IMR-90 (cell line): ENCODE measurements around the gene TCERG1L. TPM values are rescaled to one million over a fixed set of nuclear protein-coding genes. Genes with fewer than 3 reads are reported as not detected.

ENCODE experiments used
- ATAC-seq: fragments of 200-7000 bp; cut with Tn5 transposase; 2 replicates; pipeline ENCODE4 v1.9.1; 2020; ENCODE audit warnings: low read depth, mild to moderate bottlenecking, moderate library complexity
- BruUV-seq: library from RNA; stranded (reverse); fragments of 400-500 nt; replicated peaks from 2 replicates; lab custom pipeline; 2021; lab: Mats Ljungman, UMichigan
- CTCF ChIA-PET: fragments of 300-600 bp; formaldehyde crosslinking; extraction: SDS; loops from one replicate; lab custom pipeline; 2021; ENCODE audit warnings: antibody characterized with exemption; lab: Yijun Ruan, JAX
- POLR2A ChIA-PET: fragments of 300-600 bp; sonication (Branson Sonifier 250); formaldehyde crosslinking; loops from one replicate; lab custom pipeline; 2022; ENCODE audit warnings: antibody characterized with exemption; ENCODE audit not compliant: unreplicated experiment; lab: Charles Lee
- DNase-seq: peaks from one replicate; pipeline ENCODE4 v3.0.0; 2013
- H2AFZ ChIP-seq: replicated peaks from 2 replicates; pipeline ENCODE3; 2013; ENCODE audit warnings: low read length, mild to moderate bottlenecking; ENCODE audit not compliant: poor library complexity
- H2AK5ac ChIP-seq: 2 replicates; pipeline ENCODE4 v1.6.1; 2013; ENCODE audit warnings: low read depth, low read length, inconsistent platforms
- H2AK9ac ChIP-seq: replicated peaks from 2 replicates; pipeline ENCODE3; 2013; ENCODE audit warnings: mild to moderate bottlenecking, low read depth, low read length, moderate library complexity; ENCODE audit not compliant: poor library complexity
- H2BK120ac ChIP-seq: 2 replicates; pipeline ENCODE4 v1.6.1; 2013; ENCODE audit warnings: low read depth, low read length, inconsistent platforms
- H2BK15ac ChIP-seq: 3 replicates; pipeline ENCODE4 v1.6.1; 2013; ENCODE audit warnings: low read depth, low read length, inconsistent platforms
- H2BK20ac ChIP-seq: 2 replicates; pipeline ENCODE4 v1.6.1; 2013; ENCODE audit warnings: low read depth, mild to moderate bottlenecking, inconsistent platforms, low read length, moderate library complexity
- H2BK5ac ChIP-seq: 2 replicates; pipeline ENCODE4 v1.6.1; 2013; ENCODE audit warnings: mild to moderate bottlenecking, low read depth, low read length, inconsistent platforms; ENCODE audit not compliant: poor library complexity, severe bottlenecking
- H3K14ac ChIP-seq: replicated peaks from 2 replicates; pipeline ENCODE4 v1.6.1; 2013; ENCODE audit warnings: low read depth, low read length, inconsistent platforms
- H3K18ac ChIP-seq: 2 replicates; pipeline ENCODE4 v1.6.1; 2013; ENCODE audit warnings: low read depth, low read length, control low read depth
- H3K23ac ChIP-seq: 2 replicates; pipeline ENCODE4 v1.6.1; 2013; ENCODE audit warnings: low read depth, low read length, inconsistent platforms
- H3K27ac ChIP-seq: 2 replicates; pipeline ENCODE4 v1.5.1; 2013; ENCODE audit warnings: mild to moderate bottlenecking, control low read depth, low read length; ENCODE audit not compliant: insufficient read depth
- H3K27me3 ChIP-seq: 2 replicates; pipeline ENCODE4 v1.6.1; 2013; ENCODE audit warnings: low read length; ENCODE audit not compliant: control insufficient read depth, insufficient read depth
- H3K36me3 ChIP-seq: 2 replicates; pipeline ENCODE4 v1.6.1; 2013; ENCODE audit warnings: low read length, mixed read lengths; ENCODE audit not compliant: control insufficient read depth, insufficient read depth
- H3K4ac ChIP-seq: 2 replicates; pipeline ENCODE4 v1.6.1; 2013; ENCODE audit warnings: low read depth, low read length, inconsistent platforms
- H3K4me1 ChIP-seq: 2 replicates; pipeline ENCODE4 v1.6.1; 2013; ENCODE audit warnings: low read length, mixed read lengths; ENCODE audit not compliant: control insufficient read depth, insufficient read depth
- H3K4me2 ChIP-seq: 2 replicates; pipeline ENCODE4 v1.6.1; 2013; ENCODE audit warnings: low read depth, mild to moderate bottlenecking, control low read depth, low read length, moderate library complexity
- H3K4me3 ChIP-seq: 2 replicates; pipeline ENCODE4 v1.5.1; 2013; ENCODE audit warnings: low read depth, mild to moderate bottlenecking, control low read depth, low read length, moderate library complexity; ENCODE audit not compliant: insufficient read depth
- H3K56ac ChIP-seq: 2 replicates; pipeline ENCODE4 v1.6.1; 2013; ENCODE audit warnings: low read length, inconsistent platforms; ENCODE audit not compliant: insufficient read depth; ENCODE audit errors: extremely low read depth
- H3K79me1 ChIP-seq, 2 experiments: 2 replicates each; pipeline ENCODE4 v1.6.1; 2013; ENCODE audit warnings: low read length in 2 of 2, inconsistent platforms in 1 of 2, low read depth in 1 of 2
- H3K9ac ChIP-seq: 2 replicates; pipeline ENCODE4 v1.6.1; 2013; ENCODE audit warnings: low read depth, low read length, control low read depth
- H3K9me1 ChIP-seq: 2 replicates; pipeline ENCODE4 v1.6.1; 2013; ENCODE audit warnings: low read length, inconsistent platforms; ENCODE audit not compliant: insufficient read depth
- H3K9me3 ChIP-seq: 2 replicates; pipeline ENCODE4 v1.6.1; 2013; ENCODE audit warnings: low read length; ENCODE audit not compliant: control insufficient read depth, insufficient read depth
- H4K20me1 ChIP-seq: 2 replicates; pipeline ENCODE4 v1.6.1; 2013; ENCODE audit warnings: low read length, inconsistent platforms; ENCODE audit not compliant: insufficient read depth
- H4K5ac ChIP-seq: 2 replicates; pipeline ENCODE4 v1.6.1; 2013; ENCODE audit warnings: mild to moderate bottlenecking, low read depth, low read length, control low read depth
- H4K8ac ChIP-seq, 2 experiments: 2 replicates each; pipeline ENCODE4 v1.6.1; 2013; ENCODE audit warnings: low read depth in 2 of 2, low read length in 2 of 2, control low read depth in 1 of 2, inconsistent platforms in 1 of 2
- H4K91ac ChIP-seq: 2 replicates; pipeline ENCODE4 v1.6.1; 2013; ENCODE audit warnings: low read depth, low read length, inconsistent platforms; ENCODE audit not compliant: insufficient read depth
- NFE2L2 ChIP-seq: fragments of 150-350 bp; IDR thresholded peaks from 2 replicates; pipeline ENCODE4 v1.6.1; 2016; ENCODE audit warnings: low read depth, mild to moderate bottlenecking, low read length
- RCOR1 ChIP-seq: IDR thresholded peaks from 2 replicates; pipeline ENCODE4 v1.6.1; 2012; ENCODE audit warnings: mild to moderate bottlenecking, low read length, improper control_type of control experiment; ENCODE audit not compliant: insufficient replicate concordance
- WGBS, 2 experiments: methylation state at CpG; one replicate each; pipeline versions ENCODE4 v1.1.5 to v1.1.7; 2013; ENCODE audit warnings: missing lambda C conversion rate in 2 of 2; ENCODE audit not compliant: insufficient read length in 1 of 2; ENCODE audit errors: extremely low coverage in 2 of 2; 5-methylcytosine and 5-hydroxymethylcytosine counted together
- dilution Hi-C: fragments of 300-500 bp; cut with HindIII; formaldehyde crosslinking; loops from one replicate; pipeline ENCODE4 v1.14.3; 2018; ENCODE audit warnings: low sequenced_read_pairs; ENCODE audit not compliant: unreplicated experiment
- in situ Hi-C: fragments of 300-500 bp; cut with MboI; formaldehyde crosslinking; loops from 3 replicates; pipeline ENCODE4 v1.14.3; 2019; ENCODE audit warnings: low sequenced_read_pairs, inconsistent platforms, mixed read lengths
- intact Hi-C: fragments of 100-400 bp; cut with micrococcal nuclease; formaldehyde crosslinking; loops from 2 replicates; pipeline ENCODE4 v1.10.0; 2022
- polyA plus RNA-seq, 3 experiments: library from polyadenylated mRNA; depleted of rRNA; stranded (reverse); fragments of >200 nt; gene quantifications; 2 replicates each; pipeline ENCODE4 v1.2.3, GENCODE V29; 2012; ENCODE audit warnings: low replicate concordance in 1 of 3
- total RNA-seq: library from RNA; depleted of rRNA; stranded (reverse); fragments of >200 nt; gene quantifications from 2 replicates; pipeline ENCODE4 v1.2.3, GENCODE V29; 2012

The TCERG1L gene
- total and polyA plus RNA-seq, 2 of the 4 experiments (the other 2 are of a cell fraction), result not detected

- Histone ChIP-seq H3K9me1 (no peaks in the 10 kb centered on the region), H3K18ac (no peak overlapping the region), H3K27me3 (no peaks in the 10 kb centered on the region), H3K4me1 (no peaks in the 10 kb centered on the region), H3K14ac (no peak overlapping the region), H3K4me3 (no peak overlapping the region), H2AFZ (no peak overlapping the region), H3K56ac (no peak overlapping the region), H3K79me1 (no peaks in the 10 kb centered on the region), H3K23ac (no peak overlapping the region), H2BK15ac (no peak overlapping the region), H3K27ac (no peak overlapping the region), H4K5ac (no peak overlapping the region), H3K9ac (no peak overlapping the region), H2BK5ac (no peak overlapping the region), H4K91ac (no peak overlapping the region), H3K4me2 (no peak overlapping the region), H2AK5ac (no peak overlapping the region), H2BK120ac (no peak overlapping the region), H4K20me1 (no peaks in the 10 kb centered on the region), H2BK20ac (no peak overlapping the region), H3K4ac (no peak overlapping the region), H4K8ac (no peak overlapping the region), H3K36me3 (no peaks in the 10 kb centered on the region), H2AK9ac (no peak overlapping the region), H3K9me3 (peaks cover 17% of the 10 kb centered on the region)
- TF ChIP-seq RCOR1 (no peak), NFE2L2 (peak; percentile 51; the same call in 1 of the 2 replicates)
- in situ Hi-C loops, result no loop called here
- ATAC-seq, result no peak
- dilution Hi-C loops, result no loop called here
- intact Hi-C loops, result no loop called here
- POLR2A ChIA-PET, result no interaction called here
- CTCF ChIA-PET, result no interaction called here
- WGBS, 2 experiments, result no CpG with 5 or more reads among the region's 4 CpGs
- DNase-seq, result no peak
- no TSS peak for BruUV-seq
Observed at GRCh38 chr10:131188494-131188893, 123.0 kb downstream of the TCERG1L start.
